AG04450 (cell line): ENCODE results near the gene CSRP3. TPM values are rescaled to one million over a fixed set of nuclear protein-coding genes. Genes with fewer than 3 reads are reported as not detected.

Source experiments
- CTCF ChIA-PET: fragments of 300-600, 350-600 bp; formaldehyde crosslinking; extraction: SDS; loops from one replicate; lab custom pipeline; 2022; ENCODE audit warnings: antibody characterized with exemption, inconsistent platforms; lab: Charles Lee
- POLR2A ChIA-PET: fragments of 350-600 bp; formaldehyde crosslinking; extraction: SDS; loops from one replicate; lab custom pipeline; 2021; ENCODE audit warnings: antibody characterized with exemption, inconsistent platforms; lab: Yijun Ruan, JAX
- DNase-seq: peaks from one replicate; pipeline ENCODE4 v3.0.0-alpha.2; 2011; ENCODE audit warnings: low read depth, low spot score
- H3K27ac ChIP-seq: one replicate; pipeline ENCODE4 v1.5.1; 2012; ENCODE audit warnings: low read depth, low read length, control low read depth
- H3K27me3 ChIP-seq: one replicate; pipeline ENCODE4 v1.6.0; 2012; ENCODE audit warnings: low read length; ENCODE audit not compliant: control insufficient read depth, insufficient read depth
- H3K4me3 ChIP-seq: 2 replicates; pipeline ENCODE4 v1.5.1; 2011; ENCODE audit warnings: mild to moderate bottlenecking, low read depth, low read length, control low read depth
- H3K9me3 ChIP-seq: 2 replicates; pipeline ENCODE4 v1.5.1; 2012; ENCODE audit warnings: low read length; ENCODE audit not compliant: control insufficient read depth, insufficient read depth
- CTCF ChIP-seq: IDR thresholded peaks from 2 replicates; pipeline ENCODE4 v1.5.1; 2011; ENCODE audit warnings: low read depth, low read length, control low read depth, inconsistent platforms
- polyA plus RNA-seq: library from polyadenylated mRNA; depleted of rRNA; stranded (reverse); fragments of >200 nt; gene quantifications from 2 replicates; pipeline ENCODE4 v1.2.3, GENCODE V29; 2011

The CSRP3 gene
- polyA plus RNA-seq, 1 experiment, result not detected

DNA sequence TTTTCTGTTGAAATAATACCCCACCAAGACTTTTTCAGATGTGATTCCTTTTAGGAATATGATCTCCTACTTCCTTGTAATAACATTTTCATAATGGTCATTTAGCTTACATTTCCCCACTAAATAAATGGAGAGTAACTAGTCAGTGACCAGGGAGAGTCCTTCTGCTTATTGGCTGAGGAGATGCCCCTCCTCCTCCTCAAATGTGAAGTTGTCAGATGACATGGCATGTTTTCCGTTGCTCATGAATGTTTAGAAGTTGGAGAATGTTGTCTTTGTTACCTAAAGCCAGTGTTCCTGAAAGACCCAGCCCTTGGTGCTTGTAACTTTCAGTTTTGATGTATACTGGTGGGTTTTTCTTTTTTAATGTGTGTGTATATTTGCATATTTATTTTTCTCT lies 38.2 kb downstream of the CSRP3 start:
- Histone ChIP-seq H3K27me3 (no peaks in the 10 kb centered on the region), H3K27ac (no peak overlapping the region), H3K4me3 (no peak overlapping the region), H3K9me3 (no peaks in the 10 kb centered on the region)
- CTCF ChIA-PET, result no interaction called here
- no peak for TF ChIP-seq CTCF
- no peak for DNase-seq
- POLR2A ChIA-PET, result no interaction called here

- TF ChIP-seq CTCF, result no peak
- no peaks in the 10 kb centered on the region for H3K27me3 ChIP-seq
- ChIA-PET CTCF (no interaction called here), POLR2A (no interaction called here)
- DNase-seq, result no peak
- no peak overlapping the region for H3K27ac ChIP-seq
- no peaks in the 10 kb centered on the region for H3K9me3 ChIP-seq
- H3K4me3 ChIP-seq, result no peak overlapping the region
Measured at GRCh38 chr11:19162951-19163505, 38.8 kb downstream of the CSRP3 start.

- POLR2A ChIA-PET, result no interaction called here
- DNase-seq, result no peak
- no peak for TF ChIP-seq CTCF
Measured at GRCh38 chr11:19161651-19162050, 40.1 kb downstream of the CSRP3 start.

DNA sequence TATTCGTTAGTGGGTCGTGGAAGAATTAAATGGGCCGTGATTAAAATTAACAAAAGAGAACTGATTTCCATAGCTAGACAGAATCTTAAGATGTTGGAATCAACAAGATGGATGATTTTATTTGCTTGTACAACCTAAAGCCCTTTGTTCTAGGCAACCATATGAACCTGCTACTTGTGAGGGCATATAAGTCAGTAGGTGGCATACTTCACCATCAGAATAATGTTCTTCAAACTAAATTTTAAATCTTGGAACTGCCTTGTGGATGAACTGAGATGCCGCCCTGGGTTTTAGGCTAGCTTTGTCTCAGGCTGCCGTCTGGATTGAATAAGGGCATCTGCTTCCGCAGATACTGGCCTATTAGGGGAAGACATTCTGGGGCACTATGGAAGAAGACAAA lies 40.9 kb downstream of the CSRP3 start:
- TF ChIP-seq CTCF, result no peak
- CTCF ChIA-PET, result interaction anchor here (0.5 to 1.1 kb wide), 2 partner anchors 90 to 544 kb away, joined by 4 to 5 read pairs; no protein-coding TSS in a partner anchor
- H3K27me3 ChIP-seq, result no peaks in the 10 kb centered on the region
- no peaks in the 10 kb centered on the region for H3K9me3 ChIP-seq
- no peak for DNase-seq
- POLR2A ChIA-PET, result no interaction called here
- H3K4me3 ChIP-seq, result no peak overlapping the region
- no peak overlapping the region for H3K27ac ChIP-seq

More at GRCh38 chr11:19161651-19162050, 40.1 kb downstream of the CSRP3 start:
- CTCF ChIA-PET, result no interaction called here
- Histone ChIP-seq H3K27me3 (no peaks in the 10 kb centered on the region), H3K4me3 (no peak overlapping the region), H3K9me3 (no peaks in the 10 kb centered on the region), H3K27ac (no peak overlapping the region)

- DNase-seq, result no peak
- Histone ChIP-seq H3K9me3 (no peaks in the 10 kb centered on the region), H3K27ac (no peak overlapping the region), H3K27me3 (no peaks in the 10 kb centered on the region), H3K4me3 (no peak overlapping the region)
- no peak for TF ChIP-seq CTCF
- ChIA-PET POLR2A (no interaction called here), CTCF (no interaction called here)
Measured at GRCh38 chr11:19156892-19157291, 44.9 kb downstream of the CSRP3 start.
